NCI-H526 (cell line): ENCODE measurements around the gene POTEG.
"Not testable (repeated sequence)": the region's sequence is repeated elsewhere in the genome, so short reads cannot be mapped to it uniquely, and the experiment has no call there.

Source experiments
- DNase-seq, 2 experiments: peaks; one replicate each; lab custom pipeline; 2025; lab: John Stamatoyannopoulos, UW

Gene POTEG

DNA sequence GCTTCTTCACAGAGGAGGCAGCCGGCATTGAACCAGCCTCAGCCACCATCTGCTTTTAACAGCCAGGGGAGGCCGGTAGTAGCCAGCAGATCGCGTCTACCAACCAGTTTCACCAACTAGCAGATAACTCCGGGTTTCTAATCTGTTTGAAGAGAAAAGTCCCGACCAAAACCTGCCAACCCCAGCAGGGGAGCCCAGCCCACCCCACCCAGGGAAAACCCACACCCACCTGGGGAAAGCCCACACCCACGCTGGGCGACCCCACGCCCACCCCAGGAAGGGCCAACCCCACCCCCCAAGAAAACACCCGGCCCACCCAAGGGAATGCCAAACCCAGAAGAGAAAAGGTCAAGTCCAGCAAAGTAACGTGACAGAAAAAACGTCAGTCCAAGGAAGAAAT is at the start of gene POTEG:
TSS of gene POTEG (minus strand) at position 101 of the 400 bp plus-strand sequence. CDS start at position 49, 52 bp downstream.
- not testable (repeated sequence) for DNase-seq

DNA sequence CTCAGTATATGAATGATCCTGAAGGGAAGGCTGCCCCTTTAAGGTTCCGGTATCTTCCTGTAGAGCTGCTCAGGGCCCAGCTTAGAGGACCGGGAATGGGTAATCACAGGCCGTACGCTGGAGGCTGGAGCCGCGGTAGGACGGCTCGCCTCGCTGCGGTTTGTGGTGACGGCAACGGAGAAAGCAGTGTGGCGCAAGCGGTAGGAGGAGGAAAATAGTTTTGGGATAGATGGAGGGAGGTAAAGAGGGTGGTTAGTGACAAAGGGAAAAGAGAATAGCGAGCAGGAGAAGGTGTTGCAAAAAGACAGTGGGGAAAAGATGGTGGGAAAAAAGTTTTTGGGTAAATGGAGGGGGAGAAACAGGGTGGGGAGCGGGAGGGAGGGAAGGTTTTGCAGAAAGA is 48.0 kb upstream of the POTEG start:
- not testable (repeated sequence) for DNase-seq

DNA sequence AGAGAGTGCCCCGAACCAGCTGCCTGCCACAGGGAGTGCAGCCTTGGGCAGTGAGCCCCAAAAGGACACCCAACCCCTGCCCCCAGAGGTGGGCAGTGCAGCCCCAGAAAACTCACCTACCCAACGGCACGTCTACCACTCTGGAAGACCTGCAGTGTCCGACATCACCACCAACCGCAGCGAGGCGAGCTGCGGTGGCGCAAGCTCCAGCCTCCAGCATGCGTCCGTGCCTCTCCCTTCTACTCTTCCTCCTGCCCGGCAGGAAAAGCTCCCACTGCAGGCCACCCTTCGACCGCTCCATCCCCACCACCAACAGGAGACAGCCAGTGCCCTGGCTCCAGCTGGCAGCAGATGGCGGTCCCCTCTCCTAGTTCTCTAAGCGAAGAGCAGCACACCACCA is 47.3 kb upstream of the POTEG start:
- not testable (repeated sequence) for DNase-seq

DNA sequence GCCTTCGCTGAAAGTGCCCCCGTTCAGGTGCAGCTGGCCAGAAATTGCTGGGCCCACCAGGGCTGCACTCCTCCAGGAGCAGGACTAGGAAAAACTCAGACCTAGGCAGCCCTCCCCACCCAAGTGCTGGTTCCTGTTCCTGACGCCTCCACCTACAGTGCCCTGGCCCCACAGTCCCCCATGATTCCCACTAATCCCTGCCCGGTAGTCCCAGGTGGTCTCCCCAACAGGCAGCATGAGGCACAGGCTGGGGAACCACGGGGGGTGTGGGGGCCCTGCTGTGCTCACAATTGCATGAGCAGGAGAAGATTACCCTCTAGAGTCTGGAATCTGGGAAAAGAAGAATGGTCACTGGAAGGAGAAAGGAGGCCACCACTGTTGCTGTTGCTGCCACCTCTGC is 46.4 kb upstream of the POTEG start:
- not testable (repeated sequence) for DNase-seq

DNA sequence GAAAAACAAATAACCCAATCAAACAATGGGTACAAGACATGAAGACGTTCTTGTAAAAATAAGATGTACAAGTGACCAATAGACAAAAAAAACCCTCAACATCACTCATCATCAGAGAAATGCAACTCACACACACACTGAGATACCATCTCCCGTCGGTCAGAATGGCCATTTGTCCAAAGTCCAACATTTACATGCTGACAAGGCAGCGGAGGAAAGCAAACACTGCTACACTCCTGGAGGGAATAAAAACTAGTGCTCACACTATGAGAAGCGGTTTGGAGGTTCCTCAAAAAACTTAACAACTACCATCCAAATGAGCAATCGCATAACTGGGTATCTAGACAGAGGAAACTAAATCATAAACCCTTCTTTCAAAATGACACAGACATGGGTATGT is 11.6 kb upstream of the POTEG start:
- not testable (repeated sequence) for DNase-seq

DNA sequence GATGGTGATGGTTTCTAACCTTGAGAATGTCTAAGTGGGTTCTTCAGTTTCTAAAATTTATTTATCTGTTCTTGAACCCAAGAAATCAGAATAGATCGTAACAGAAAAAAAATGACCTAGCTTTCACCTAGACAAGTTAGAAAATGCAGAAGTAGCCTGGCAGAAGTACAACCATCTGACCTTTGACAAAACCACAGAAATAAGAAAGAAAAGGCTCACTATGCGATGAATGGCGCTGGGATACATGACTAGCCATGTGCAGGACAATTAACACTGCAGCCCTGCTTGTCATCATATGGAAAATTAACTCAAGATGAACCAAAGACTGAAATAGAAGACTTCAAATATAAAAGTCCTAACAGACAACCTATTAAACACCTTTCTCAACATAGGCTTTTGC is 5.7 kb upstream of the POTEG start:
- not testable (repeated sequence) for DNase-seq

DNA sequence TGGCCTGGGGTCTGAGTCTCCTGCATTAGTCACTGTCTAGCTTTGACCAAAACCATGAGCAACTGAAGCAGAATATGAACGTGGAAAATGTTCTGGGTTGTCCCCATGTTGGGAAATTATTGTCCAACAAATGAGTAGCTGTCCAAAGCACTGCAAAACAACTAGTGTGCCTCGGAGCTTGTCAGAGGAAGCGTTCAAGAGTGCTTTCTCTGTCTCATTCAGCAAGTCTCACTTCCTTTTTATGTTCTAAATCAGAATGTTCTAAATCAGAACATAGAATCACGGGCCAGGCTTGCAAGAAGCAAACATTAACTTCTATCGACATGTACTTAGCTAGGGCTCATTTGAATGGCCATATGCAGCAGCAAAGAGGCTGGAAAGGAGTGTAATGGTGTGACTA is 5.1 kb upstream of the POTEG start:
- DNase-seq = not testable (repeated sequence)

DNA sequence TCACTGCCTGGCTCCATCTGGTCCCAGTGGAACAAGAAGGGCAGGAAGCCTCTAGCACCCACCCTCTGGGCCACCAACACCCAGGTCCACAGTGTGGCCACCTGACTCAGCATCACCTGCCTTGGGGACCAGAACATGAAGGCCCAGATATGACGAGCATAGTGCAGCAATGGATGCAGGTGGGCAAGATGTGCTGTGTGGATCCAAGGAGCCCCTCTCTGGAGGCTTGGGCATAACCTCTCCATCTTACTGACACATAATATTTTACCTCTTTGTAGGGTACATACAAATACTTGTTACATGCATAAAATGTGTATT is 2.9 kb upstream of the POTEG start:
- DNase-seq = not testable (repeated sequence)

DNA sequence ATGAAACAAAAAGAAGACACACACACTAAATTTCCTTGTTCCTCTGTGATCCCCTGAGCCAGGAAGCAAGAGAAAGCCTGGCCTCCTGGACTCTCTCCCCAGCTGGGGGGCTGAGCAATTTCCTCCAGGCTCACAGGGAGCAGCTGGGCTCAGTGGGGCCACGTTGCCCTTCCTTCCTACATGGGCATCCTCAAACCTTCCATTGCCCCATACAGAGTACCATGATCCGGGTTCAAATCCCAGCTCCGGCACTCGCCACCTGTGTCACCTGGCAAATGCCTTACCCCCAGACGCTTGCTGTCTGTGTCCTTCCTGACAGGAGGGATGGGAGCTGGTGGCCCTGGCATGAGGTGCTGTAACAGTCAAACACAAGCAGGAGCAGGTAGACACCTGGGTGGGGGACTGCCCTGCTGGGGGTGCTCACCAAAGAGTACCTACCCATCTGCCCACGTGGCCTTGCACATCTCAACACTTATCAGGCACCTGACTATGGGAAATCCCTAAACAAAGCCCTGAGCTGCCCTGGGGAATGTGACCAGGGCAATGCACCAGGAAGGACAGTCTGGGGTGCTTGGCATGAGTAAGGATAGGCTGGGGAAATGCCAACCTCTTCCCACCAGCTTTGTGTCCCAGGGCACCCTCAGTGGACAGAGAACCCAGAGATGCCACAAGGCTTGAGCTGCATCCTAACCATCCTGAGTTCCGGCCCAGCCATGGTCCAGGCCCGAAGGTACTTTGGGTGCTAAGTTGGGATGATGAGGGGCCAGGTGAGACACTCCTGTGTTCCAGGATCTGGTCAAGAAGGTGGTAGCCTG is 2.4 kb upstream of the POTEG start:
- not testable (repeated sequence) for DNase-seq

DNA sequence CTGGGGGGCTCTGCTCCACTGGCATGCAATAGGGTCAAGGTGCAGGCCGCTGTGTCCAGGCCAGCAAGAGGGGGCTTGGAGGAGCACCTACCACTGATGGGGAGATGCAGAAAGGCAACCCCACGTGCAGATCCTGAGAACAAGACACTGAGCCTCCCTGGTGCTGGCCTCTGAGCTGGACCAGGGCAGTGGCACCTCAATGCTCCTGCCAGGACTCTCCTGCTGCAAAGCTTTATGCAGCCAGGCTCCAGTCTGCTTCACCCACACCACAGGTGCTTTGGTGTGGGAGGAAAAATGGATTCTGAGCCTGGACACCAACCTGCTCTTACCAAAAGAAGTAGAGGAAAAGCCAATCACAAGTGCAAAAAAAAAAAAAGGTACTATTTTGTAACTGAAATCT is 1.7 kb upstream of the POTEG start:
- DNase-seq = not testable (repeated sequence)

DNA sequence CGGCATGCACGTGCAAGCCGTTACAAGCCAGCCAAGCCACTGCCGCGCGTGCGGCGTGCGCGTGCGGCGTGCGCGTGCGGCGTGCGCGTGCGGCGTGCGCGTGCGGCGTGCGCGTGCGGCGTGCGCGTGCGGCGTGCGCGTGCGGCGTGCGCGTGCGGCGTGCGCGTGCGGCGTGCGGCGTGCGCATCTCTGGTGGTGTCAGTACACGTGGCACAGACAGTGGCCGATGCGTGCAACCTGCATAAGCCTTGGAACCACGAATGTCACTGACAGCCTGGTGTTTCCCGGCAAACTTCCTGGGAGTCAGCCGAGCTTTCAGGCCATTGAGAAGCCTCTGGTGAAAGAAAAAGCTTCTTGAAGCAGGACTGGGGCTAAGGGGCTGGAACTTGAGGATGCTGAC is 750 bp upstream of the POTEG start:
- not testable (repeated sequence) for DNase-seq

DNA sequence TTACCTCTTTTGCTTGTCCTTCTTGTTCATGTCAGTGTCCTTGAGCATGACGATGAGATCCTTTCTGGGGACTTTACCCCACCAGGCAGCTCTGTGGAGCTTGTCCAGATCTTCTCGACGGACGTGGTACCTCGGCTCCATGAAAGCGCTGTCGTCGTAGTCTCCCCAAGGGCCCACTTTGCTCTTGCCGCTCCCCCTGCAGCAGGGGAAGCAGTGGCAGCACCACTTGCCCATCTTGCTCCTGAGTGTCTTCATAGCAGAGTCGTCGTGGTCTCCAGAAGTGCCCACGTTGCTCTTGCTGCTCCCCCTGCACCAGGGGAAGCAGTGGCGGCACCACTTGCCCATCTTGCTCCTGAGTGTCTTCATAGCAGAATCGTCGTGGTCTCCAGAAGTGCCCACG is 376 bp downstream of the POTEG start:
- not testable (repeated sequence) for DNase-seq

DNA sequence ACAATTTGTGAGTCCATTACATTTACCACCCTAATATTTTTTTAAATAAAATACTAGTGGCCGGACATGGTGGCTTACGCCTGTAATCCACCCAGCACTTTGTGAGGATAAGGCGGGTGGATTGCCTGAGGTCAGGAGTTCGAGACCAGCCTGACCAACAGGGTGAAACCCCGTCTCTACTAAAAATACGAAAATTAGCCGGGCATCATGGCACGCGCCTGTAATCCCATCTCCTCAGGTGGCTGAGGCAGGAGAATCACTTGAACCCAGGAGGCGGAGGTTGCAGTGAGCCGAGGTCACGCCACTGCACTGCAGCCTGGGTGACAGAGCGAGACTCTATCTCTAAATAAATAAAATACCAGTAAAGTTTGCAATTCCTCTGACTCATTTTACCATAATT is 25.6 kb downstream of the POTEG start:
- not testable (repeated sequence) for DNase-seq

DNA sequence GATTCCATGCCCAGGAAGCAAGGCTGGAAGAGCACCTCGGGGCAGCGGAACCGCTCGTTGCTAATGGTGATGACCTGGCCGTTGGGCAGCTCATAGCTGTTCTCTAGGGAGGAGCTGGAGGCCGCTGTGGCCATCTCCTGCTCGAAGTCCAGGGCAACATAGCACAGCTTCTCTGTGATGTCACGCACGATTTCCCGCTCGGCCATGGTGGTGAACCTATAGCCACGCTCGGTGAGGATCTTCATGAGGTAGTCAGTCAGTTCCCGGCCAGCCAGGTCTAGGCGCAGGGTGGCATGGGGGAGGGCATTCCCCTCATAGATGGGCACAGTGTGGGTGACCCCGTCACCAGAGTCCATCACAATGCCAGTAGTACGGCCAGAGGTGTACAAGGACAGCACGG is 32.0 kb downstream of the POTEG start:
- DNase-seq = not testable (repeated sequence)

DNA sequence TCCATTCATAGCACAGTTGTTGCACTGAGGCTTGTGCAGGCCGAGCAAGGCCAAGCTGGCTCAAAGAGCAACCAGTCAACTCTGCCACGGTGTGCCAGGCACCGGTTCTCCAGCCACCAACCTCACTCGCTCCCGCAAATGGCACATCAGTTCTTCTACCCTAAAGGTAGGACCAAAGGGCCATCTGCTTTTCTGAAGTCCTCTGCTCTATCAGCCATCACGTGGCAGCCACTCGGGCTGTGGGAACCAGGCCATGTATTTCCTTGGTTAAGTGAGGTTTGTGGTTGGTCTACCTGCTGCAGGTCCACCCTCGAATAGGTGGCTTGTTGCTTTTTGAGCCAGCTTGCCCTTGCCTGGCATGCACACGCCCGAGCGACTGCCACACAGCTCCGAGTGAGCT is 39.4 kb downstream of the POTEG start:
- DNase-seq = not testable (repeated sequence)

DNA sequence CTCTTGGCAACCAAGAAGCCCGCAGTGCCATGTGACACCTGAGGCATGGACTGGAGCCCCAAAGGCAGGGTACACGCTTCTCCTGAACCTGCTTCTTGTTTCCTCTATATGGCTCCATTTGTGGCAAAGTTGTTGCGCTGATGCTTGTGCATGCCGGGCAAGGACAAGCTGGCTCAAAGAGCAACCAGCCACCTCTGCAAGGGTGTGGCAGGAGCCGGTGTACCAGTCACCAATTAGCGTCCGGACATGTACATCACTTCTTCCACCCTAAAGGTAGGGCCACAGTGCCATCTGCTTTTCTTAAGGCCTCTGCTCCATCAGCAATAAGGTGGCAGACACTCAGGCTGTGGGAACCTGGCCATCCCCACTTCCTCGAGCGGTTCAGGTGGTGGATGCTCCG is 43.9 kb downstream of the POTEG start:
- DNase-seq = not testable (repeated sequence)

DNA sequence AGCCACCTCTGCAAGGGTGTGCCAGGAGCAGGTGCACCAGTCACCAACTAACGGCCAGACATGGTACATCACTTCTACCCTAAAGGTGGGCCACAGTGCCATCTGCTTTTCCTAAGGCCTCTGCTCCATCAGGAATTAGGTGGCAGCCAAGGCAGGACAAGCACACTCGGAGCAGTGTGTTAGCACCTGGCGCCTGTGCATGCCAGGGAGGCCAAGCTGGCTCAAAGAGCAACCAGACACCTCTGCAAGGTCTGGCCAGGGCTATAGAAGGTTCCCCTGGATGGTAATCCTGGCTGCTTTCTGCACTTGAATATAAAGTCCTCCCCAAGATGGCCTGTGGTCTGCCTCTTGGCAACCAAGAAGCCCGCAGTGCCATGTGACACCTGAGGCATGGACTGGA is 45.4 kb downstream of the POTEG start:
- DNase-seq = not testable (repeated sequence)

DNA sequence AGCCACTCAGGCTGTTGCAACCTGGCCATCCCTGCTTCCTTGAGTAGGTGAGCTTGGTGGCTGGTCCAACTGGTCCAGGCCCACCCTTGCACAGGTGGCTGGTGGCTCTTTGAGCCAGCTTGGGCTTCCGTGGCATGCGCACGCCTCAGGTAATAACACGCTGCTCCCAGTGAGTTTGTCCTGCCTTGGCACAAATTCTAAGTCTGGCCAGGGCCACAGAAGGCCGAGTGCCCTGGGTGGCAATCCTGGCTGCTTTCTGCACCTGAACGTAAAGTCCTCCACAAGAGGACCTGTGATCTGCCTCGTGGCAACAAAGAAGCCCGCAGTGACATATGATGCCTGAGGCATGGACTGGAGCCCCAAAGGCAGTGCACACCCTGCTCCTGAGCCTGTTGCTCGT is 47.1 kb downstream of the POTEG start:
- DNase-seq = not testable (repeated sequence)

DNA sequence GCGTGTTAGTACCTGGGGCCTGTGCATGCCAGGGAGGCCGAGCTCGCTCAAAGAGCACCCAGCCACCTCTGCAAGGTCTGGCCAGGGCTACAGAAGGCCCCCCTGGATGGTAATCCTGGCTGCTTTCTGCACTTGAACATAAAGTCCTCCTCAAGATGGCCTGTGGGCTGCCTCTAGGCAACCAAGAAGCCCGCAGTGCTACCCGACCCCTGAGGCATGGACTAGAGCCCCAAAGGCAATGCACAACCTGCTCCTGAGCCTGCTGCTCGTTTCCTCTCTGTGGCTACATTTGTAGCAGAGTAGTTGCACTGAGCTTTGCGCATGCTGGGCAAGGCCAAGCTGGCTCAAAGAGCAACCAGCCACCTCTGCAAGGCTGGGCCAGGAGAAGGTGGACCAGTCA is 47.8 kb downstream of the POTEG start:
- not testable (repeated sequence) for DNase-seq

DNA sequence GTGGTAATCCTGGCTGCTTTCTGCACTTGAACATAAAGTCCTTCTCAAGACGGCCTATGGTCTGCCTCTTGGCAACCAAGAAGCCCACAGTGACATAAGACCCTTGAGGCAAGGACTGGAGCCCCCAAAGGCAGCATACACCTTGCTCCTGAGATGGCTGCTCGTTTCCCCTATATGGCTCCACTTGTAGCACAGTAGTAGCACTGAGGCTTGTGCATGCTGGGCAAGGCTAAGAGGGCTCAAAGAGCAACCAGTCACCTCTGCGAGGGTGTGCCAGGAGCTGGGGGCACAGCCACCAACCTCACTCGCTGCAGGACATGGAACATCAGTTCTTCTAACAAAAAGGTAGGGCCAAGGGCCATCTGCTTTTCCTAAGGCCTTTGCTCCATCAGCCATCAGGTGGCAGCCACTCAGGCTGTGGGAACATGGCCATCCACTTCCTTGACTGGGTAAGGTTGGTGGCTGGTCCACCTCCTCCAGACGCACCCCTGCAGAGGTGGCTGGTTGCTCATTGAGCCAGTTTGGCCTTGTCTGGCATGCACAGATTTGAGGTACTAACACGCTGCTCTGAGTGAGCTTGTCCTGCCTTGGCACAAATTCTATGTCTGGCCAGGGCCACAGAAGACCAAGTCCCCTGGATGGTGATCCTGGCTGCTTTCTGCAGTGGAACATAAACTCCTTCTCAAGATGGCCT is 49.9 kb downstream of the POTEG start:
- DNase-seq = not testable (repeated sequence)

DNA sequence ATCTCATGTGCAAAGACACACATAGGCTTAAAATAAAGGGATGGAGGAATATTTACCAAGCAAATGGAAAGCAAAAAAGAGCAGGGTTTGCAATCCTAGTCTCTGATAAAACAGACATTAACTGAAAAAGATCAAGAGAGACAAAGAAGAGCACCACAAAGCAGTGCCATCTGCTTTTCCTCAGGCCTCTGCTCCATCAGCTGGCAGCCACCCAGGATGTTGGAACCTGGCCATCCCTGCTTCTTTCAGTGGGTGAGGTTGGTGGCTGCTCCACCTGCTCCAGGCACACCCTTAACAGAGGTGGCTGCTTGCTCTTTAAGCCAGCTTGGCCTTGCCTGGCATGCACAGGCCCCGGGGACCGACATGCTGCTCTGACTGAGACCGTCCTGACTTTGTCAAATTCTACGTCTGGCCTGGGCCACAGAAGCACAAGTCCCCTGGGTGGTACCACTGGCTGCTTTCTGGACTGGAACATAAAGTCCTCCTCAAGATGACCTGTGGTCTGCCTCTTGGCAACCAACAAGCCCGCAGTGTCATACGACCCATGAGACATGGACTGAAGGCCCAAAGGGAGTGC is 51.0 kb downstream of the POTEG start:
- not testable (repeated sequence) for DNase-seq

DNA sequence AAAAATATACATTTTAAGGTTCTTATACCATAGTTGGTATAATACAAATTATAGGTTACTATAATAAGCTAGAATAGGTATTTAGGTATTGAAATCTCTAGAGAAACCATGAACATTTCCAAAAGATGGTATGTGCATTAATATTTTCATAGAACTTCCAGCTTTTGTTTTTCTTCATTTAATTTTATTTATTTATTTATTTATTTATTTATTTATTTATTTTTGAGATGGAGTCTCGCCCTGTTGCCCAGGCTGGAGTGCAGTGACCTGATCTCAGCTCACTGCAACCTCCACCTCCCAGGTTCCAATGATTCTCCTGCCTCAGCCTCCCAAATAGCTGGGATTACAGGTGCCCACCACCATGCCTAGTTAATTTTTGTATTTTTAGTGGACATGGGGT is 54.0 kb downstream of the POTEG start:
- DNase-seq = not testable (repeated sequence)

DNA sequence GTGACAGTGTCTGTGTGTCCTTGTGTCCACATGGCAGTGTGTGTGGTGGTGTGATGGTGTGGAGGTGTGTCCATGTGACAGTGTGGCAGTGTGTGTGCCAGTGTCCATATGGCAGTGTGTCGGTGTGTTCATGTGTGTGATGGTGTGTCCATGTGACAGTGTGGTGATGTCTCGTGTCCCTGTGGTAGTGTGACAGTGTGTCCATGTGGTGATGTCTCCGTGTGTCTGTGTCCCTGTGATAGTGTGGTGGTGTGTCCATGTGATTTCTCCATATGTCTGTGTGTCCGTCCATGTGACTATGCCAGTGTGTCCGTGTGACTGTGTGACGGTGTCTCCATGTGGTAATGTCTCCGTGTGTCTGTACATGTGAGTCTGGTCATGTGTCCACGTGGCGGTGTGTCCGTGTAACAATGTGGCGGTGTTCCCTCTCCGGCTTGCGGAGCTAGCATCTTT is 59.7 kb downstream of the POTEG start:
- not testable (repeated sequence) for DNase-seq
